Measurements from ENCODE around the gene CLIC3.
A peak's percentile ranks its signal among the peaks of the same experiment; 100 is the strongest.
"Not testable (repeated sequence)": the region's sequence is repeated elsewhere in the genome, so short reads cannot be mapped to it uniquely, and the experiment has no call there.

The CLIC3 gene

GRCh38 chr9:136996361-136997292, at the start of gene CLIC3:
Gene CLIC3 (minus strand): TSS chr9:136996568. CDS start chr9:136996543, 25 bp downstream.
- no peak for DNase-seq (ENCODE audit: low spot score)

- DNase-seq (ENCODE audit: low spot score): peak; percentile 62
Measured at GRCh38 chr9:137045294-137046087, 49.1 kb upstream of the CLIC3 start.

- no peak for DNase-seq (ENCODE audit: low spot score)
Measured at GRCh38 chr9:137044502-137045177, 48.3 kb upstream of the CLIC3 start.

GRCh38 chr9:137044037-137044436, 47.7 kb upstream of the CLIC3 start:
- no peak for DNase-seq (ENCODE audit: low spot score)

- DNase-seq (ENCODE audit: low spot score): no peak
Measured at GRCh38 chr9:137042751-137043727, 46.7 kb upstream of the CLIC3 start.

GRCh38 chr9:137041124-137041523, 44.8 kb upstream of the CLIC3 start:
- no peak for DNase-seq (ENCODE audit: low spot score)

- DNase-seq (ENCODE audit: low spot score): no peak
Measured at GRCh38 chr9:137040568-137040967, 44.2 kb upstream of the CLIC3 start.

- DNase-seq (ENCODE audit: low spot score): no peak
Measured at GRCh38 chr9:137039611-137040366, 43.4 kb upstream of the CLIC3 start.

- DNase-seq (ENCODE audit: low spot score): no peak
Measured at GRCh38 chr9:137038916-137039315, 42.5 kb upstream of the CLIC3 start.

- no peak for DNase-seq (ENCODE audit: low spot score)
Measured at GRCh38 chr9:137037483-137037882, 41.1 kb upstream of the CLIC3 start.

GRCh38 chr9:137037035-137037434, 40.7 kb upstream of the CLIC3 start:
- DNase-seq (ENCODE audit: low spot score): no peak

GRCh38 chr9:137035937-137036336, 39.6 kb upstream of the CLIC3 start:
- no peak for DNase-seq (ENCODE audit: low spot score)

- DNase-seq (ENCODE audit: low spot score): no peak
Measured at GRCh38 chr9:137035507-137035834, 39.1 kb upstream of the CLIC3 start.

GRCh38 chr9:137034709-137035506, 38.5 kb upstream of the CLIC3 start:
- DNase-seq (ENCODE audit: low spot score): peak; percentile 94

- DNase-seq (ENCODE audit: low spot score): no peak
Measured at GRCh38 chr9:137034039-137034708, 37.8 kb upstream of the CLIC3 start.

GRCh38 chr9:137033481-137033880, 37.1 kb upstream of the CLIC3 start:
- DNase-seq (ENCODE audit: low spot score): not testable (repeated sequence)

- no peak for DNase-seq (ENCODE audit: low spot score)
Measured at GRCh38 chr9:137032858-137033257, 36.5 kb upstream of the CLIC3 start.

- DNase-seq (ENCODE audit: low spot score): no peak
Measured at GRCh38 chr9:137031904-137032640, 35.7 kb upstream of the CLIC3 start, which contains the start of gene FUT7. Gene FUT7 (minus strand): TSS chr9:137032088. CDS start chr9:137031991, 97 bp downstream.
